ENCODE results near the gene AFM.

The AFM gene

GRCh38 chr4:73448448-73449203, 32.9 kb upstream of the AFM start:
- Histone ChIP-seq H3K9me3 (ENCODE audit: control insufficient read depth, low read length) (no peaks in the 10 kb centered on the region), H3K27me3 (replicated peaks; ENCODE audit: control insufficient read depth, insufficient read depth, low read length, poor library complexity, severe bottlenecking) (no peaks in the 10 kb centered on the region), H3K4me1 (ENCODE audit: control insufficient read depth, insufficient read depth, low read length, poor library complexity, severe bottlenecking) (no peaks in the 10 kb centered on the region), H3K27ac (ENCODE audit: insufficient read depth, low read length, poor library complexity, severe bottlenecking) (no peak overlapping the region), H3K36me3 (ENCODE audit: control insufficient read depth, insufficient read depth, low read length) (no peaks in the 10 kb centered on the region), H3K4me3 (ENCODE audit: insufficient read depth, low read depth, low read length, poor library complexity, severe bottlenecking) (no peak overlapping the region)
- no peak for DNase-seq

GRCh38 chr4:73450398-73451004, 31.0 kb upstream of the AFM start:
- H3K9me3 ChIP-seq (ENCODE audit: control insufficient read depth, low read length) = no peaks in the 10 kb centered on the region
- no peak for DNase-seq
- no peaks in the 10 kb centered on the region for H3K27me3 ChIP-seq (replicated peaks; ENCODE audit: control insufficient read depth, insufficient read depth, low read length, poor library complexity, severe bottlenecking)
- H3K4me3 ChIP-seq (ENCODE audit: insufficient read depth, low read depth, low read length, poor library complexity, severe bottlenecking) = no peak overlapping the region
- H3K27ac ChIP-seq (ENCODE audit: insufficient read depth, low read length, poor library complexity, severe bottlenecking) = no peak overlapping the region
- H3K36me3 ChIP-seq (ENCODE audit: control insufficient read depth, insufficient read depth, low read length) = no peaks in the 10 kb centered on the region
- H3K4me1 ChIP-seq (ENCODE audit: control insufficient read depth, insufficient read depth, low read length, poor library complexity, severe bottlenecking) = no peaks in the 10 kb centered on the region

- H3K27me3 ChIP-seq (replicated peaks; ENCODE audit: control insufficient read depth, insufficient read depth, low read length, poor library complexity, severe bottlenecking) = no peaks in the 10 kb centered on the region
- H3K27ac ChIP-seq (ENCODE audit: insufficient read depth, low read length, poor library complexity, severe bottlenecking) = no peak overlapping the region
- H3K9me3 ChIP-seq (ENCODE audit: control insufficient read depth, low read length) = no peaks in the 10 kb centered on the region
- H3K4me1 ChIP-seq (ENCODE audit: control insufficient read depth, insufficient read depth, low read length, poor library complexity, severe bottlenecking) = no peaks in the 10 kb centered on the region
- DNase-seq = no peak
- H3K4me3 ChIP-seq (ENCODE audit: insufficient read depth, low read depth, low read length, poor library complexity, severe bottlenecking) = no peak overlapping the region
- H3K36me3 ChIP-seq (ENCODE audit: control insufficient read depth, insufficient read depth, low read length) = no peaks in the 10 kb centered on the region
These were observed 30.1 kb upstream of the AFM start for GRCh38 chr4:73451404-73451803.

- no peaks in the 10 kb centered on the region for H3K9me3 ChIP-seq (ENCODE audit: control insufficient read depth, low read length)
- H3K27ac ChIP-seq (ENCODE audit: insufficient read depth, low read length, poor library complexity, severe bottlenecking) = no peak overlapping the region
- no peaks in the 10 kb centered on the region for H3K36me3 ChIP-seq (ENCODE audit: control insufficient read depth, insufficient read depth, low read length)
- no peaks in the 10 kb centered on the region for H3K4me1 ChIP-seq (ENCODE audit: control insufficient read depth, insufficient read depth, low read length, poor library complexity, severe bottlenecking)
- DNase-seq = no peak
- no peaks in the 10 kb centered on the region for H3K27me3 ChIP-seq (replicated peaks; ENCODE audit: control insufficient read depth, insufficient read depth, low read length, poor library complexity, severe bottlenecking)
- no peak overlapping the region for H3K4me3 ChIP-seq (ENCODE audit: insufficient read depth, low read depth, low read length, poor library complexity, severe bottlenecking)
These were observed 29.4 kb upstream of the AFM start for GRCh38 chr4:73451981-73452747.

GRCh38 chr4:73452953-73453700, 28.4 kb upstream of the AFM start:
- no peak overlapping the region for H3K4me3 ChIP-seq (ENCODE audit: insufficient read depth, low read depth, low read length, poor library complexity, severe bottlenecking)
- H3K27me3 ChIP-seq (replicated peaks; ENCODE audit: control insufficient read depth, insufficient read depth, low read length, poor library complexity, severe bottlenecking) = no peaks in the 10 kb centered on the region
- no peak overlapping the region for H3K27ac ChIP-seq (ENCODE audit: insufficient read depth, low read length, poor library complexity, severe bottlenecking)
- H3K4me1 ChIP-seq (ENCODE audit: control insufficient read depth, insufficient read depth, low read length, poor library complexity, severe bottlenecking) = no peaks in the 10 kb centered on the region
- no peaks in the 10 kb centered on the region for H3K36me3 ChIP-seq (ENCODE audit: control insufficient read depth, insufficient read depth, low read length)
- no peaks in the 10 kb centered on the region for H3K9me3 ChIP-seq (ENCODE audit: control insufficient read depth, low read length)
- no peak for DNase-seq

GRCh38 chr4:73453701-73454005, 27.9 kb upstream of the AFM start:
- Histone ChIP-seq H3K9me3 (ENCODE audit: control insufficient read depth, low read length) (no peaks in the 10 kb centered on the region), H3K27ac (ENCODE audit: insufficient read depth, low read length, poor library complexity, severe bottlenecking) (no peak overlapping the region), H3K27me3 (replicated peaks; ENCODE audit: control insufficient read depth, insufficient read depth, low read length, poor library complexity, severe bottlenecking) (no peaks in the 10 kb centered on the region), H3K4me3 (ENCODE audit: insufficient read depth, low read depth, low read length, poor library complexity, severe bottlenecking) (no peak overlapping the region), H3K4me1 (ENCODE audit: control insufficient read depth, insufficient read depth, low read length, poor library complexity, severe bottlenecking) (no peaks in the 10 kb centered on the region), H3K36me3 (ENCODE audit: control insufficient read depth, insufficient read depth, low read length) (no peaks in the 10 kb centered on the region)
- no peak for DNase-seq

GRCh38 chr4:73454920-73455319, 26.6 kb upstream of the AFM start:
- no peaks in the 10 kb centered on the region for H3K36me3 ChIP-seq (ENCODE audit: control insufficient read depth, insufficient read depth, low read length)
- DNase-seq = no peak
- no peaks in the 10 kb centered on the region for H3K9me3 ChIP-seq (ENCODE audit: control insufficient read depth, low read length)
- H3K4me3 ChIP-seq (ENCODE audit: insufficient read depth, low read depth, low read length, poor library complexity, severe bottlenecking) = no peak overlapping the region
- H3K27ac ChIP-seq (ENCODE audit: insufficient read depth, low read length, poor library complexity, severe bottlenecking) = no peak overlapping the region
- H3K27me3 ChIP-seq (replicated peaks; ENCODE audit: control insufficient read depth, insufficient read depth, low read length, poor library complexity, severe bottlenecking) = no peaks in the 10 kb centered on the region
- no peaks in the 10 kb centered on the region for H3K4me1 ChIP-seq (ENCODE audit: control insufficient read depth, insufficient read depth, low read length, poor library complexity, severe bottlenecking)

- DNase-seq = no peak
- no peak overlapping the region for H3K27ac ChIP-seq (ENCODE audit: insufficient read depth, low read length, poor library complexity, severe bottlenecking)
- no peaks in the 10 kb centered on the region for H3K27me3 ChIP-seq (replicated peaks; ENCODE audit: control insufficient read depth, insufficient read depth, low read length, poor library complexity, severe bottlenecking)
- H3K9me3 ChIP-seq (ENCODE audit: control insufficient read depth, low read length) = no peaks in the 10 kb centered on the region
- no peak overlapping the region for H3K4me3 ChIP-seq (ENCODE audit: insufficient read depth, low read depth, low read length, poor library complexity, severe bottlenecking)
- H3K36me3 ChIP-seq (ENCODE audit: control insufficient read depth, insufficient read depth, low read length) = no peaks in the 10 kb centered on the region
- H3K4me1 ChIP-seq (ENCODE audit: control insufficient read depth, insufficient read depth, low read length, poor library complexity, severe bottlenecking) = no peaks in the 10 kb centered on the region
These were observed 25.1 kb upstream of the AFM start for GRCh38 chr4:73456177-73457022.

- Histone ChIP-seq H3K27ac (ENCODE audit: insufficient read depth, low read length, poor library complexity, severe bottlenecking) (no peak overlapping the region), H3K4me3 (ENCODE audit: insufficient read depth, low read depth, low read length, poor library complexity, severe bottlenecking) (no peak overlapping the region), H3K9me3 (ENCODE audit: control insufficient read depth, low read length) (no peaks in the 10 kb centered on the region), H3K4me1 (ENCODE audit: control insufficient read depth, insufficient read depth, low read length, poor library complexity, severe bottlenecking) (no peaks in the 10 kb centered on the region), H3K27me3 (replicated peaks; ENCODE audit: control insufficient read depth, insufficient read depth, low read length, poor library complexity, severe bottlenecking) (no peaks in the 10 kb centered on the region), H3K36me3 (ENCODE audit: control insufficient read depth, insufficient read depth, low read length) (no peaks in the 10 kb centered on the region)
- no peak for DNase-seq
These were observed 23.1 kb upstream of the AFM start for GRCh38 chr4:73458184-73459047.
